SK-N-SH (cell line): Measurements from ENCODE around the gene ST7.

Source experiments
- FOXM1 ChIP-seq: IDR thresholded peaks from 2 replicates; pipeline ENCODE4 v1.4.0; 2012; ENCODE audit warnings: low read depth, mild to moderate bottlenecking
- POLR2AphosphoS5 ChIP-seq: IDR thresholded peaks from 2 replicates; pipeline ENCODE4 v1.6.1; 2012; ENCODE audit warnings: low read depth, low read length
- TCF12 ChIP-seq: IDR thresholded peaks from 2 replicates; pipeline ENCODE4 v1.4.0; 2012
- TF ChIP-seq, protein P1 (sequence below): fragments of 200-600 bp; sonication (generic); IDR thresholded peaks from 2 replicates; pipeline ENCODE4 v1.6.1; 2017; ENCODE audit warnings: antibody characterized with exemption, mild to moderate bottlenecking, moderate library complexity

DNA sequence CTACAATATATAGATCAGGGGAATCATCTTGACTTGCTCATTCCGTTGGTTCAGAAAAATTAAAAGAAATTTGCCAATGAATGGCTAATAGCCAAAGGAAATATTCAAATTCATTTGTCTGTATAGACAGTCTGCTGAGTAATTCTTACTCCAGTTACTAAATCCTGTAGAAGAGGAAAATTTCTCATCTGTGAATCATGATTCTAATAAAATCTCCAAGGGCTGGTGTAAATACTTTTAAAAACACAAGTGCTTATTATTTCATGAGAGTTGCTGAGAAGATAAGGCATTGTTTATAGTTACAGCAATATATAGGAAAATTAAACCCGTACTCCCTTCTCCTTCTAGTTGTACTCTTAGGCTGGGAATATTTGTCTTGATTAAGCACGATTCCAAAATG is 316.6 kb downstream of the ST7 start:
- TF ChIP-seq TCF12 (no peak), FOXM1 (0 out of 2 replicates have a peak, but pooled peaks have one; percentile 2), POLR2AphosphoS5 (no peak)
- TF ChIP-seq, protein P1, sequence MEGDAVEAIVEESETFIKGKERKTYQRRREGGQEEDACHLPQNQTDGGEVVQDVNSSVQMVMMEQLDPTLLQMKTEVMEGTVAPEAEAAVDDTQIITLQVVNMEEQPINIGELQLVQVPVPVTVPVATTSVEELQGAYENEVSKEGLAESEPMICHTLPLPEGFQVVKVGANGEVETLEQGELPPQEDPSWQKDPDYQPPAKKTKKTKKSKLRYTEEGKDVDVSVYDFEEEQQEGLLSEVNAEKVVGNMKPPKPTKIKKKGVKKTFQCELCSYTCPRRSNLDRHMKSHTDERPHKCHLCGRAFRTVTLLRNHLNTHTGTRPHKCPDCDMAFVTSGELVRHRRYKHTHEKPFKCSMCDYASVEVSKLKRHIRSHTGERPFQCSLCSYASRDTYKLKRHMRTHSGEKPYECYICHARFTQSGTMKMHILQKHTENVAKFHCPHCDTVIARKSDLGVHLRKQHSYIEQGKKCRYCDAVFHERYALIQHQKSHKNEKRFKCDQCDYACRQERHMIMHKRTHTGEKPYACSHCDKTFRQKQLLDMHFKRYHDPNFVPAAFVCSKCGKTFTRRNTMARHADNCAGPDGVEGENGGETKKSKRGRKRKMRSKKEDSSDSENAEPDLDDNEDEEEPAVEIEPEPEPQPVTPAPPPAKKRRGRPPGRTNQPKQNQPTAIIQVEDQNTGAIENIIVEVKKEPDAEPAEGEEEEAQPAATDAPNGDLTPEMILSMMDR: no peak
